ENCODE results near the gene MRPS18C. TPM values are rescaled to one million over a fixed set of nuclear protein-coding genes. Genes with fewer than 3 reads are reported as not detected.

The MRPS18C gene
- total RNA-seq, 1 experiment from 2014 or later = 85.4 TPM

GRCh38 chr4:83431200-83431599 is 24.7 kb upstream of the MRPS18C start:
- Histone ChIP-seq H4K20me1 (ENCODE audit: control insufficient read depth, insufficient read depth, insufficient read length) (no peaks in the 10 kb centered on the region), H3K14ac (ENCODE audit: insufficient read depth, low read length) (no peak overlapping the region), H3K27me3 (ENCODE audit: insufficient read depth, low read length) (no peaks in the 10 kb centered on the region), H3K56ac (ENCODE audit: insufficient read length, low read depth, low read length) (no peak overlapping the region), H3K4me1 (ENCODE audit: insufficient read depth, low read length) (no peaks in the 10 kb centered on the region), H3K9me3 (ENCODE audit: control insufficient read depth, low read depth, low read length) (no peaks in the 10 kb centered on the region), H3T11ph (ENCODE audit: low read length) (no peak overlapping the region), H2BK12ac (ENCODE audit: insufficient read length, low read depth, low read length) (no peak overlapping the region), H3K4me2 (ENCODE audit: insufficient read depth, insufficient read length, low read length) (no peak overlapping the region), H2BK120ac (ENCODE audit: low read depth, low read length, poor library complexity, severe bottlenecking) (no peak overlapping the region), H2BK15ac (ENCODE audit: low read depth, low read length) (no peak overlapping the region), H3K18ac (ENCODE audit: insufficient read length, low read depth, low read length) (no peak overlapping the region), H3K23ac (ENCODE audit: insufficient read length, low read depth, low read length) (no peak overlapping the region), H4K5ac (ENCODE audit: insufficient read length, low read depth, low read length) (no peak overlapping the region), H2BK20ac (ENCODE audit: low read depth, low read length, poor library complexity, severe bottlenecking) (no peak overlapping the region), H3K79me1 (ENCODE audit: insufficient read depth, low read depth, low read length, poor library complexity, severe bottlenecking) (no peaks in the 10 kb centered on the region), H2BK5ac (ENCODE audit: insufficient read length, low read length) (no peak overlapping the region), H3K9ac (ENCODE audit: extremely low read depth, insufficient read length, low read length) (no peak overlapping the region), H3K27ac (ENCODE audit: insufficient read length, low read depth, low read length) (no peak overlapping the region), H4K8ac (replicated peaks; ENCODE audit: insufficient read length, low read depth, low read length) (no peak overlapping the region), H2AFZ (ENCODE audit: low read length) (no peak overlapping the region), H3K79me2 (ENCODE audit: insufficient read depth, low read length) (no peaks in the 10 kb centered on the region), H2AK5ac (ENCODE audit: insufficient read length, low read length) (no peak overlapping the region), H3K23me2 (ENCODE audit: insufficient read length, low read depth, low read length, poor library complexity, severe bottlenecking) (no peaks in the 10 kb centered on the region), H3K4ac (ENCODE audit: low read depth, low read length) (no peak overlapping the region), H4K91ac (ENCODE audit: insufficient read length, low read depth, low read length) (no peak overlapping the region)
- H3K27me3 Mint-ChIP-seq (ENCODE audit: low read depth) = no peaks in the 10 kb centered on the region
- no peak for TF ChIP-seq CTCF (conservative IDR thresholded peaks at IDR 0.05)
- no CpG with 5 or more reads among the region's 1 CpG for WGBS (ENCODE audit: extremely low coverage, insufficient read length, low lambda C conversion rate)
- H3K9me3 Mint-ChIP-seq = no peaks in the 10 kb centered on the region
- H3K4me1 Mint-ChIP-seq = no peaks in the 10 kb centered on the region
- peaks cover 0 to 6% (median 5%) of the 10 kb centered on the region in 3 experiments; a peak in 3 of 7 replicates for H3K36me3 Mint-ChIP-seq (ENCODE audit: insufficient read depth in 1 of 3, low read depth in 3 of 3)
- no peak for DNase-seq
- no peak overlapping the region for H3K27ac Mint-ChIP-seq
- H3K4me3 Mint-ChIP-seq = no peak overlapping the region

All from H9 (cell line).